Pulmonary artery endothelial cell (primary cell): ENCODE measurements around the gene TSC2. TPM values are rescaled to one million over a fixed set of nuclear protein-coding genes. Genes with fewer than 3 reads are reported as not detected.
A peak's percentile ranks its signal among the peaks of the same experiment; 100 is the strongest.

Source experiments
- DNase-seq: peaks from one replicate; pipeline ENCODE4 v3.0.0-alpha.2; 2011; ENCODE audit warnings: low read depth, low spot score
- total RNA-seq: library from RNA; depleted of rRNA; stranded (reverse); fragments of >200 nt; gene quantifications from 2 replicates; pipeline ENCODE4 v1.2.3, GENCODE V29; 2014

TSC2 gene
- total RNA-seq, result 35.1 and 47.5 TPM in 2 replicates

DNA sequence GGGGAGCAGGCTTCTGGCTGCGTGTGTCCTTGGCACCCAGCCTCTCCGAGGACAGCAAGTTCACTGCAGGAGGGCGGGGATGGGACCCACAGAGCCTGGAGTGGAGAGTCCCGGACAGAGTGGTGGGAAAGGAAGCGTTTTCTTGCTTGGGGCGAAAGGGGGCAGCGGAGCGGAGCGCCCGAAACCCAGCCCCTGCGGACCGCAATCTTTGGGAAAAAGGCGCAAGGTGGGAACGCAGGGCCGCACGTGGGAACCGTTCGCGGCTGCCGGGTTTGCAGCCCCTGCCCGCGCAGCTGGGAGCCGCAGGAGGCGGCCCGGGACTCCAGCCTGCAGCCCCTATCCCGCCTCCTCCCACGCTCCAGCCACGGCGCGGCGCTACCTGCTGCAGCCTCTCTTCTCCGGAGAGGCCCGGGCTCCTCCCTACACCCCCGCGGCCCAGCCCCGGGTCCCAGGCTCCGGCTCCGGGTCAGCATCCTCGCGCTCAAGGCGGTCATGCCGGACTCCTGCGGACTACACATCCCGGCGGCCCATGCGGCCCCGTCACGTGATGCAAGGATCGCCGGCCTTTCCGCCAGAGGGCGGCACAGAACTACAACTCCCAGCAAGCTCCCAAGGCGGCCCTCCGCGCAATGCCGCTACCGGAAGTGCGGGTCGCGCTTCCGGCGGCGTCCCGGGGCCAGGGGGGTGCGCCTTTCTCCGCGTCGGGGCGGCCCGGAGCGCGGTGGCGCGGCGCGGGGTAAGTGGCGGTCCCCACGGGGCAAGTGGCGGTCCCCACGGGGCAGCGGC is at the start of gene TSC2, which contains the start of gene NTHL1:
Gene TSC2, plus strand, starts transcription at position 656 of the 786 bp plus-strand sequence. CDS start 631 bp downstream, outside the sequence.
Gene NTHL1, minus strand, starts transcription at position 505 of the 786 bp plus-strand sequence. Its CDS starts 11 bp downstream, at position 494.
- peak; percentile 85 for DNase-seq

DNA sequence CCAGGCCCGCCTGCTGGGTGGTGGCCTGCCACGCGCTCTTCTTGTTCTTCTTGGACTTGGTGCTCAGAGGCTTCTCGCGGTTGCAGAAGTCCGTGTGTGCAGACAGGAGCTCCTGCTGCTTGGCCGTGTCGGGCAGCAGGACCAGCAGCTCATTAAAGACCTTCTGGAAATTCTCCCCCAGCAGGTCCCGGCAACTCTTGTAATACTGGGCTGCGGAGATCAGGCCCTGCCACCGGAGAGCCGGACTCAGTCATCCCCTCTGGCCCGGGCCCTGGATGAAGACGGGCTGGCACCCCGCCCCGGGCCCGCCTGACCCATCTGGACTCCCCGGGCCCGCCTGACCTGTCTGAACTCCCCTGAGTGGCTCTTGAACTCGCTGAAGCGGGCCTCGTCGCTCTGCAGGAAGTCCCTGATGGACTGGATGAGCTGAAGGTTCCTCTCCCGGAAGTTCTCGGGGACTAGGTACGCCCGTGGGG is 49.4 kb upstream of the TSC2 start:
- no peak for DNase-seq

DNA sequence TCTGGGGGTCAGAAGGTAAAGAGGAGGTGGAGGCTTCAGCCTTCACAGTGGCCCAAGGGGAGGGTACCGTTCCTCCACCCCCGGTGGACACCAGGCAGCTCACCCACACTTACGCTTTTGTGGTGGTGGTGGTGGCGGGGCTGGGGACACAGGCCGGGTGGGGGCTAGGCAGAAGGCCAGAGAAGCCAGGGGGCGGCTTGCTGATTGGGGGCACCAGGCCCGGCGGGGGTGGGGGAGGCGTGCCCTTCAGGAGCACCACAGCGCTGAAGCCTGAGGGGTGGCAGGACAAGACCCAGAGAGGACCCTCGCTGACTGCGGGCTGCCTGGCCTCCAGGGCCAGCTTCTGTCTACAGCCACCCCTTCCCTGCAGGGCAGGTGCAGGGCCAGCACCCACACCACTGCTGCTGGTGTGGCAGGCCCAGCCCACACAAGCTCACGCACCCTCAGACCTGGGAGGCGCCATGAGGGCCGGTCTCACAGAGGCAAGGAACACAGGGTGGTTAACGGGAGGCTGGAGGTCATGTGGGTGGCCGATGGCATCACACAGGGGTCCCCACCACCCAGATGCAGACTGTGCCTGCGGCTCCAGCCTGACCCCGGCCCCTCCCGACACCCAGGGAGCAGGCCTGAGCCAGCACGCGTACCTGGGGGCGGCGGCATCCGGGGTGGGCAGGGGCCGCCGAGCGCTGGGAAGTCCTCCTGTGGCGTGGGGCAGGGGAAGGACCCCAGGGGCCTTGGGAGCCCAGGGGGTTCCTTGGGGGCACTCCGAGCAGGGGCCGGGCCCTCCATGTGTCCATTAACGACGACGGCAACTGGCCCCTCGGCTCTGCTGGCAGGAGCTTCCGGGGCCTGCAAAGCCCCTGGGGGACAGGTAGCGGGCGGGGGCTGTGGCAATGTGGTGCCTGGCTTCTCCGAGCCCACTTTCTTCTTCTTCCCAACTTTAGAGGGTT is 48.7 kb upstream of the TSC2 start:
- DNase-seq, result no peak

DNA sequence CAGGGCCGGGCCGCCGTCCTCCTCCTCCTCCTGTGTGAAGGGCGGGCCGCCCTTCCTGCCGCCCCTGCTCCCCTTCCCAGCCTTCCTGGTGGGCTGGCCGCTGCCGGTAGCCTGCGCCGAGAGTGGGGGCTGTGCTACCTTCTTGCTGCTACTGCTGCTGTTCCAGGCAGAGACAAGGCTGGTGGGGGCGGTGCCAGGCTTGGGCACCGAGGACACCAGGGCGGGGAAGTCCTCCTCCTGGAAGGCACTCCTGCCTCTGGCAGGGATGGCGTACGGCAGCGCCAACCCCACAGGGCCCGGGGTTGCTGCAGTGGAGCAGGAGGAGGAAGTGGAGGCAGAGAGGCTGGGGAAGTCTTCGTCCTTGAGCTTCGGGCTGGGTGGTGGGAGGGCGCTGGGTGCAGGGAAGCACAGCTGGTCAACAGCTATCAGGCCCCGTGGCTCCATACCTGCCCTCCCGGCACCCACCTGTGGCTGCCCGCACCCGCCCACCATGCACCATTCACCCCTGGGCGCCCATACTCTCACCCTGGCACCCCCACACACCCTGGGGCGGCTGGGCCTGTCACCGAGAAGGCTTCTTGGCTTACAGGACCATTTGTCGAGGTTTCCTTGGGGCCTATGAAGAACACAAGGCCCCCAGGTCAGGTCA is 47.8 kb upstream of the TSC2 start:
- DNase-seq, result no peak

DNA sequence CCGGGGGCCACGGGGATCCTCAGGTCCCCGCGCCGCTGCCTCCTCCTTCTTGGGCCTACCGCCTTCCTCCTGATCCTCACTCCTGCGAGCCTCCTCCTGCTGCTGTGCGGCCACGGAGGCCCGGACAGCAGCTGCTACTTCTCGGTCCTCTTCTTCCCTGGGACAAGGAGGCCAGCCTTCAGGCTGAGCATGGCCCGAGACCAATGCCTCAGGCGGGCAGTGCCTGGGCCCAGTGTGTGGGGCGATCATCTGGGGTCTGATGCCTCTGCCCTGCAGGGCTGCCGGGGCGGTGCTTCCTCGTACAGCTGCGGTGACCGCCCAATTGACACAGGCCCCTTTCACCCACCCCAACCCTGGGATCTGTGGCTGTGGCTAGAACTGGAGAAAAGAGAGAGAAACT is 46.8 kb upstream of the TSC2 start:
- no peak for DNase-seq

DNA sequence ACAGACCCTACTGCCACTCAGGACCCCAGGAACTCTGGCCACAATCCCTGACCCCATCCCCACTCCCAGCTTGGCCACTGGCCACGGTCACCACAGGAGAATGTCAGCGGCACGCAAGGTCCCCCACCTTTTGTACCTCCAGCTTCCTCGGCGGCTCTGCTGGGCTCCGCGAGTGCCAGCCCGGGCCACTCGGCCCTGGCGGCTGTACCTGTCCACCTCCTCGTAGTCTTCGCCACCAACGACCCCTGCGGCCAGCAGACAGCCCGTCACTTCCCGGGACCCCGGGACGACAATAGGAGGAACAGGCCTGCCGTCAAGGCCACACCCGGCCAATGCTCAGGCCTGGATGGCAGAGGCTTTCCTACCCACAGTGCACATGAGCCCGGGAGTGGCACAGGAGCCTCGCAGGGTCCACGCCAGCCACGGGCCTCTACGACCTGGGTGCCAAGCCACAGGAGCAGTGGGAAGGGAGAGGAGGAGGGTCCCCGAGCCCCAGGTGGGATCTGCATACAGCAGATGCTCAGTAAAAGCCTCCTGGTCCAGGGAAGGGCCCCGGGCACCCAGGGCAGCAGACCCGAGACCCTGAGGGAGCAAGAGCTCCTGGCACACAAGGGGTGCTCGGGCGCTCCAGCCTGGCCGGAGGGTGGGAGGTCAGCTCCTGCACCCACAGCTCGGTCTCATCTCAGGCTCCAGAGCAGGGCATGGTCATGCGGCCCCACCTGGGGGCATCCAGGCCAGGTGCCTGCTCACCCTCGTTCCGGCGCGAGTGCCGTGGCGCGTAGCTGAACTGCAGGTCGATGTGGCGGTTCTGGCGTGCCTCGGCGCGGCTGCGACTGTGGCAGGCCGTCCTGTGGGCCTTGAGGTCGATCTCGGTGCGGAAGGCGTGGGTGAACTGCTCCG is 46.1 kb upstream of the TSC2 start:
- no peak for DNase-seq

DNA sequence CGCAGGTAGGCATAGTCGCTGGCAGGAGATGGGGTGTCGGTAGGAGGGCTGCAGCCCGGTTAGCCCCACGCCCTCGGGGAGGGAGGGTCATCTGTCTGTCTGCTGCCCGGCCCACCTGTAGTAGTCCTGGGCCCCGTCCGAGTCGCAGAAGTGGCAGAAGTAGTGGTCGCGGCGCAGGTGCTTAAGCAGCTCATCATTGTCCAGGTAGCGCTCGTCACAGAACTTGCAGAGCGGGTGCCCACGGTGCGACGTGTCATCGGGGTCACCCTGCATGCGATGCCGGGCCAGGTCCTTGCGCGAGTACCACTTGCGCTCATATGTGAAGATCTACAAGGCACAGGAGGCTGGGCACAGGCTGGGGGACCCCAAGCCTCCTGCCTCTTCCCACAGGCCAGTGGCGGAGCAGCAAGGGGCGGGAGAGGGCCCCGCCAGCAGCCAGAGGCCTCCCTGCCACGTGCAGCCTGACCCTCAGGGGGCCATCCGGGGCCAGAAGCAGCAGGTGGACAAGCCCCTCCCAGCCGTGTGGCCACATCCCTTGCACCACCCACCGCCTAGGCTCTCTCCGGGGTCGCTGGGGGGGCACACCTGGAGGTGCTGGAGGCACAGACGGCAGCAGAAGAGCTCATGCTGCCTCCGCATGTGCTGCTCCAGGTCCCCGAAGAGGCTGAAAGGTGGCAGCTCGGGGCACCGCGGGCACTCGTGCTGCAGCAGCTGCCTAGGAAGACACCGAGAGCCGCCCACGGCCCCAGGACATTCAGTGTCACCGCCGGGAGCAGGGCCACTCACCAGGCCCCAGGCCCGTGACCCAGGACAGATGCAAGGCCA is 45.2 kb upstream of the TSC2 start:
- DNase-seq, result no peak

DNA sequence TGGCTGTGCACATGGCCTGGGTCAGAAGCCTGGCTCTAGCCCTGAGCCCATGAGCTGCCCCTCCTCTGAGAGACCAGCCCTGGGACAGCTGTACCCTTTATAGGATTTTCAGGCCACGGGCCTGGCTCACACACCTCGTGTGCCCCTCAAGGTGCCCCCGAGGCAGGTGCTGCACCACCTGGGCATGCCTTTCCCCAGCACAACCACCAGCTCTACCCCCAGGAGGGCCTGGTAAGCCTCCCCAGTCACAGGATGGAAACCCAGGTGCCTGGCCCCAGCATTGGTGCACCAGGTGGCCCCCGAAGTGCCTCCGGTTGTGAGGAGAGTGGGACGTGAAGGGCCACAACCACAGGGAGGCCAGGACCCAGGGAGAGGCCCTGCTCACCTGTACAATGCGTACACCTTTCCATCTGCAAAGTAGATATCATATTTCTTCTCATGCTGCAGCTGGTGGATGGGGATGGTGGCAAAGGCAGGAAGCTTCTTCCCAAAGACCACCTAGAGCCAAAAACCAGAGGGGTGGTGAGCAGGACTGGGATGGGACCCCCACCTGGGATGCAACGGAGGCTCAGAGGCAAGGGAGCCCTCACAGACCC is 44.5 kb upstream of the TSC2 start:
- DNase-seq, result no peak

DNA sequence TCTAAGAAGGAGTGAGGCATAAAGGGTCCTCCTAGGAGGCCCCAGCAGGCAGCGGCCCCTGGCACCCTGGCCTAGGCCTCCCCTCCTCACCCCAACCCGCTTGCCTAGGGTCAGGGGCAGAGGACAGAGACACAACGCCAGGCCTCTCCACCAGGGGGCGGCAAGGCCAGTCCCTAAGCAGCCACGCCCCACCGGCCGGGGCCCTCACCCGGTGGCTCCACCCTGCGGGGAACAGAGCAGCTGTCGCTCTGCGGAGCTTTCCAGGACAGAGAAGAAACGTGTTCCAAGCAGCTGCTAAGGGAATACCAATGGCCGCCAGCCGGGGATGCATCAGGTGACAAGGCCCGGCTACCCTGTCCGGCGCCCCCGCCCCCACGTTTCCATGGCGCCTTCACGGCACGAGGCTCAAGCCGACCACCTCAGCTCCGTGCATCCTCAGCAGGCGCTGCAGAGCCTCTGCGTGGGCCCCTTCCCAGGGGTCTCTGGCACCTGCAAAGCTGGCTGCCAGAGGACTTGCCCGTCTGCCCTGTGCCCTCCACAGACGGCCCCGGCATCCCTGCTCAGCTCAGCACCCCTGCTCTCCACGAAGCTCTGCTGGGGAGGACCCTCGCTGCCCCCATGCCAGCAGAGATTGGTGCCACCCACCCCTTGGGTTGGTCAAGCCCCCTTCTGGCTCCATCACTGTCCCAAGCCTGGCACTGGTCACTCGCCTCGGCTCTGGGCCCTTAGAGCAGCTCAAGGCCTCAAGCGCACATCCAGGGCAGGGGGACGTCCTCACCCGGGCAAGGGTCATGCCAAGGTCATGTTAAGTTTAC is 43.8 kb upstream of the TSC2 start:
- peak; percentile 35 for DNase-seq

DNA sequence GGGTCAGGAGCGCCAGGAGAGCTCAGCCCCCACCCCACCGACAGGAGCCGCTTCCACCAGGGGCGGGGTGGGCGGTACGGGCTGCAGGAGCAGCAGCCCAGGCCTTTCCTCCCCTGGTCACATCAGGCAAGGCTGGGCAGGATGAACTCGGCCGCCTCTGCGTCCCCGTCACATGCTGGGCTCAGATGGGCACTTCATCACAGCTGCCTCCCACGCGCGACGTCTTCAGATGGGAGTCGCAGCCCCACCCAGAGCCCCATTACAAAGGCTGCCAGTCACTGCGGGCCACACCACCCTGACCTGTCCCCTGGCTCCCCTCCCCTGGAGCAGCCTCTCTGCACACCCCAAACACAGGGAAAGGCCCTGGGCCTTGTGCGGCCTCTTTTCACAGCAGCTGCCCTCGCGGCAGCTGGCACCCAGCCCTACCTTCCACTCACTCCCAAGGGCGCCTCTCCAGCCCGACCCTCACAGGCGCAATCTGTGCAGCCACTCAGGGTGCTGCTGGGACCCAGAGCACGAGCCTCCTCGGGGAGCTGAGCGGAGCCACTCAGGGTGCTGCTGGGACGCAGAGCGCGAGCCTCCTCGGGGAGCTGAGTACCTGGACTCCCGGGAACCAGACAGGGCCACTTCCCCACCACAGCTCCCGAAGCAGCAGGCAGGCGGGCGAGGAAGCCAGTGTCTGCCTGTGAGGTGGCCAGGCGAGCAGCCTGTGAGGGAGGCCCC is 42.8 kb upstream of the TSC2 start:
- DNase-seq, result no peak

DNA sequence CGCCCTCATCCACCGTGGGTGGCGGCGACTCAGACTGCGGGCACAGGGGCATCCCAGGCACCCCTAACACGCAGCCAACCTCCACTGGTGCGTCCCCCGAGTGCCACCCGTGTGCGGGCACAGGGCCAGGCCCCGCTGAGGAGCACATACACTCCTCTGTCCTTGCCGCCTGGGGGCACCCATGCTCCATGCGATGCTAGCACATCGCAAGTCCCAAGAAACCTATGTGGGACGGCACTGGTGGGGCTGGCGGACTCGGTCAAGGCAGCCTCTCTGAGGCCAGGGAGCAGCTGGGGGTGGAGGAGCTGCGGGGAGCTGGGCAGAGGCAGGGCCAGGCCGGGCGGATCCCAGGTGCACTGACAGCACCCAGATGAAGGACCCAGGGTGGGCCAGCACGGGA is 42.1 kb upstream of the TSC2 start:
- DNase-seq, result no peak

DNA sequence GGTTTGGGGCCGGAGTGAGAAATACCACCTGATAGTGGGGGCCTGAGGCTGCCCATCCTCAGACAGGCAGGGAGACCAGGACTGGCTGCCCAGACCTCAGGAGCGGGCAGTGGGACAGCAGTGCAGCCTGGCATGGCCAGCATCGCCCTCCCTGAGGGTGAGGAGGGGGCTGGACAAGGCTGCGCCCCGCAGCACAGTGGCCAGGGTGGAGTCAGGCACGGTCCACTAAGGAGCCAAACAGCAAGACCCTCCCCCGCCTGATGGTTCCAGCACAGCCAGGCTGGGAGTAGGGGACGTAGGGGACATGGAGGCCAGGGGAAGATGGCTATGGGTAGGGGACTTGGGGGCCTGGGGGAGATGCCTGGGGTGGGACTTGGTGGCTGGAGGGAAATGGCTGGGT is 41.5 kb upstream of the TSC2 start:
- DNase-seq, result no peak

DNA sequence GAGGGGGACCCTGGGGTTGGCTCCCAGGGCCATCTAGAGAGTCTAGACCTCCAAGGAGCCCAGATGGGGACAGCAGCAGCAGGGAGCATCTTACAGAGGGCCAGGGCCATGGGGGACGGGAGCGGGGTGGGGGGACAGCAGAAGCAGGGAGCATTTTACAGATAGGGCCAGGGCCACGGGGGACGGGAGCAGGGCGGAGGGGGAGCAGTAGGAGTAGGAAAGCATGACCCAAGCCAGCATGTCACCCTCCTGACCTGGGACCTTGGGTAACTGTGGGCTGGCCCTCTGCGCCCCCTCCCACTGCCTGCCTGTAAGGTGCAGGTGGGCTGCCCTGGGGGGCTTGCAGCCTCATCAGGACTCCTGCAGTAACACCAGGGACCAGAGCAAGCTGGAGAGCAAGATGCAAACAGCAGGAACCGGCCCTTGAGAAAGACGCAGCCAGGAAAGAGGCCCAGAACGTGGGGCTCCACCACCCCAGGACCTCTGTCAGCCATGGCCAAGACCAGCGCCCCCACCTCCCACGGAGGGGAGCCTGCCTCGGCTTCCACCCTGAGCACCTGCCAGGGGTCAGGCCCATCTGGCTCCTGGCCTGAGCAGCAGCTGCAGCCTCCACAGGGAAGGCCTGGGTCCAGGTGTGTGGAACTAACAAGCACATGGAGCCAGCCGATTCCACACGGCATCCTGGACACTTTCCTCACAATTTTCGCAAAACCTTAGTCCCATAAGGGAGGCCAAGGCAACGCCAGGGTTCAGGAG is 40.5 kb upstream of the TSC2 start:
- no peak for DNase-seq

DNA sequence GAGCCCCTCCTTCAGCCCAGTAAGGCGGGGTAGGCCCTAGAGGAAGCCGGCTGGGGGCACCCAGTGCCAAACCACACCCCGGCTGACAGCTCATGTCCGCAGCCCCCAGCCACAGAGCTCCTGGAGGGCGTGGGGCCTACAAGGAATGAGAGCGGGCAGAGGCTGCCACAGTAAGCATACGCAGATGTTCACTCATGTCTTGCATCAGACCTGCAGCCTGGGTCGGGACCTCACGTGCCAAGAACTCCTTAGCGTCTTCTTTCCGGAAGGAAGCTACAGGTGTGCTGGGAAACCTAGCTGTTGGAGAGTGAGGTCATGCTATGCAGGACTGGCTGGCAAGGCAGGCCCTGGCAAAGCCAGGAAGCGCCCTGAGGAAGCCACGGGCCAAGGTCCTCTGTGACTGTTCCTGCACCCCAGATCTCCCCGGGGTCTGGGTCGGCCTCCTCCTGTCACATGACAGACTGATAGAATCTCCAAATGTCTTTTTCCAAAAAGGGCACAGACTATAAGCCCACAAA is 39.7 kb upstream of the TSC2 start:
- DNase-seq, result no peak

DNA sequence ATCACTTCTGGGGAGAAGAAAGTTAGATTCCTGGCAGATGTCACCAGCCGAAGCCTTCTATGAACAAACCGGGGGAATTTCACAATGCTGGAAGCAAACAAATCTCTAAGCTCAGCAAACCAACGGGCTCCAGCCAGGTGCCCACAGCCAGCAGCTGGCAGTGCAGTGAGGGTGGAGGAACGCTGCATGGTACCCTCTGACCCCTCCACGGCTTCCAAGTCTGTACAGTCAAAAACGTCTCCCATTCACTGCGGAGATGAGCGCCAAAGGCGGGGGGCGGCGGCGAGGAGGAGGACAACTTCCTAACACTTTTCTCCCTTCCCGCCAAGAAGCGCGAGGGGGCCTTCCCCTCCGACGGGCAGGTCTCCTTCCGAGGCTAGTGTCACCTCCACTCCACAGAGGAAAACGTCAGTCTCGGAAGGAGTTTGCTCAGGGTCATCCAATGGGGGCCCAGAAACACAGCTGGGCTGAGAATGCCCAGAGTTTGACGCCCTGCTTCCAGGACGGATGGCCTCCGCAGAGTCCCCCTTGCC is 39.1 kb upstream of the TSC2 start:
- no peak for DNase-seq

DNA sequence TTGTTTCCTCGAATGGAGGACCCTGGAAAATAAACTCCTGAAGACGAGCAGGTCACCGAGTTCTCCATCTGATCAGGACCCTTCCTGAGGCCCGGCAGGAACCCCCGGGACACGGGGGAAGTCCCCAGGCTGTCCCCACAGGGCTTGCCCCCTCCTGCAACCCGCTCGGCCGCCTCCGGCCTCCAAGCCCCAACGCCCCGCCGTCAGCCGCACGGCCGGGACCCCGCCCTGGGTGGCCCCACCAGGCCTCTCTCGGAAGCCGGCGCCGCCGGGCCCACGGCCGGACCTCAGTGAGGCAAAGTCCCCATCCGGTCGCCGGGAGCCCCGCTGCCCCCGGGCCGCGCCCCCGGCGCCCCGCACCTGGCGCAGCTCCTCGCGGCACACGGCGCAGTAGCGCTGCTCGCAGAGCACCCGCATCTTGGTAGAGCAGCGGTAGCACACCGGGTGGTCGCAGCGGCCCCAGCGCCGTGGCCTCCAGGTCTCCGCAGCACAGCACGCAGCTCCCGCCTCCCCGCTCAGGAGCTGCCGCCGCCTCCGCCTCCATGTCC is 38.5 kb upstream of the TSC2 start:
- no peak for DNase-seq
